RWPE2 (cell line): ENCODE data around the gene TMEM107.
"Not testable (repeated sequence)": the region's sequence is repeated elsewhere in the genome, so short reads cannot be mapped to it uniquely, and the experiment has no call there.

Source experiments
- ATAC-seq: fragments of 200-7000 bp; cut with Tn5 transposase; 3 replicates; pipeline ENCODE4 v1.9.1; 2021; ENCODE audit warnings: low read depth
- DNase-seq: peaks from one replicate; pipeline ENCODE4 v3.0.0-alpha.2; 2020; ENCODE audit warnings: low spot score
- H3K27ac ChIP-seq: fragments of 450-650 bp; 2 replicates; pipeline ENCODE4 v1.5.1; 2017; ENCODE audit warnings: mild to moderate bottlenecking; ENCODE audit not compliant: poor library complexity, severe bottlenecking
- H3K27me3 ChIP-seq: fragments of 250-450 bp; sonication (Bioruptor Pico); 2 replicates; pipeline ENCODE4 v1.5.1; 2021; ENCODE audit warnings: mild to moderate bottlenecking, moderate library complexity; ENCODE audit not compliant: insufficient read depth, poor library complexity, severe bottlenecking
- H3K36me3 ChIP-seq: fragments of 250-450 bp; sonication (Bioruptor Pico); 2 replicates; pipeline ENCODE4 v1.5.1; 2020; ENCODE audit warnings: low read depth, mild to moderate bottlenecking, moderate library complexity
- H3K4me1 ChIP-seq: fragments of 250-450 bp; sonication (Bioruptor Pico); 2 replicates; pipeline ENCODE4 v1.5.1; 2021; ENCODE audit warnings: mild to moderate bottlenecking, moderate library complexity; ENCODE audit not compliant: insufficient read depth, poor library complexity, severe bottlenecking
- H3K4me3 ChIP-seq: fragments of 250-450 bp; sonication (Bioruptor Pico); 2 replicates; pipeline ENCODE4 v1.5.1; 2021; ENCODE audit warnings: mild to moderate bottlenecking, moderate library complexity; ENCODE audit not compliant: severe bottlenecking
- H3K9me3 ChIP-seq: fragments of 250-450 bp; sonication (Bioruptor Pico); 2 replicates; pipeline ENCODE4 v1.5.1; 2021; ENCODE audit warnings: mild to moderate bottlenecking, moderate library complexity; ENCODE audit not compliant: severe bottlenecking
- TF ChIP-seq, protein P1 (sequence below): fragments of 450-650 bp; IDR thresholded peaks from one replicate; pipeline ENCODE4 v1.5.1; 2017; ENCODE audit warnings: mild to moderate bottlenecking, moderate library complexity; ENCODE audit not compliant: poor library complexity, severe bottlenecking

TMEM107 gene

GRCh38 chr17:8222380-8222629 lies 46.1 kb upstream of the TMEM107 start:
- Histone ChIP-seq H3K36me3 (peaks cover under 1% of the 10 kb centered on the region; the same call in 1 of the 2 replicates), H3K27me3 (no peaks in the 10 kb centered on the region), H3K9me3 (no peaks in the 10 kb centered on the region), H3K27ac (peak overlapping the region; percentile 88), H3K4me3 (peak overlapping the region; percentile 54), H3K4me1 (peaks cover 5% of the 10 kb centered on the region)
- TF ChIP-seq, protein P1, sequence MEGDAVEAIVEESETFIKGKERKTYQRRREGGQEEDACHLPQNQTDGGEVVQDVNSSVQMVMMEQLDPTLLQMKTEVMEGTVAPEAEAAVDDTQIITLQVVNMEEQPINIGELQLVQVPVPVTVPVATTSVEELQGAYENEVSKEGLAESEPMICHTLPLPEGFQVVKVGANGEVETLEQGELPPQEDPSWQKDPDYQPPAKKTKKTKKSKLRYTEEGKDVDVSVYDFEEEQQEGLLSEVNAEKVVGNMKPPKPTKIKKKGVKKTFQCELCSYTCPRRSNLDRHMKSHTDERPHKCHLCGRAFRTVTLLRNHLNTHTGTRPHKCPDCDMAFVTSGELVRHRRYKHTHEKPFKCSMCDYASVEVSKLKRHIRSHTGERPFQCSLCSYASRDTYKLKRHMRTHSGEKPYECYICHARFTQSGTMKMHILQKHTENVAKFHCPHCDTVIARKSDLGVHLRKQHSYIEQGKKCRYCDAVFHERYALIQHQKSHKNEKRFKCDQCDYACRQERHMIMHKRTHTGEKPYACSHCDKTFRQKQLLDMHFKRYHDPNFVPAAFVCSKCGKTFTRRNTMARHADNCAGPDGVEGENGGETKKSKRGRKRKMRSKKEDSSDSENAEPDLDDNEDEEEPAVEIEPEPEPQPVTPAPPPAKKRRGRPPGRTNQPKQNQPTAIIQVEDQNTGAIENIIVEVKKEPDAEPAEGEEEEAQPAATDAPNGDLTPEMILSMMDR, result no peak
- ATAC-seq (no peak), DNase-seq (no peak)

- H3K27ac ChIP-seq, result peak overlapping the region; percentile 88
- H3K36me3 ChIP-seq, result no peaks in the 10 kb centered on the region
- peaks cover 5% of the 10 kb centered on the region for H3K4me1 ChIP-seq
- ATAC-seq, result peak; percentile 26
- H3K4me3 ChIP-seq, result peak overlapping the region; percentile 54
- no peaks in the 10 kb centered on the region for H3K9me3 ChIP-seq
- TF ChIP-seq, protein P1, result no peak
- H3K27me3 ChIP-seq, result no peaks in the 10 kb centered on the region
- DNase-seq, result no peak
These were observed 45.6 kb upstream of the TMEM107 start for GRCh38 chr17:8221663-8222379.

- H3K9me3 ChIP-seq, result no peaks in the 10 kb centered on the region
- peak overlapping the region; percentile 54 for H3K4me3 ChIP-seq
- ATAC-seq, result peak; percentile 37
- H3K36me3 ChIP-seq, result no peaks in the 10 kb centered on the region
- DNase-seq, result peak; percentile 87
- TF ChIP-seq, protein P1, result peak; percentile 23
- peak overlapping the region; percentile 88 for H3K27ac ChIP-seq
- peaks cover 5% of the 10 kb centered on the region for H3K4me1 ChIP-seq
- no peaks in the 10 kb centered on the region for H3K27me3 ChIP-seq
These were observed 44.8 kb upstream of the TMEM107 start for GRCh38 chr17:8220783-8221662.

- not testable (repeated sequence) for H3K27ac ChIP-seq, H3K4me3 ChIP-seq, ATAC-seq, DNase-seq, H3K4me1 ChIP-seq, H3K9me3 ChIP-seq, H3K36me3 ChIP-seq, H3K27me3 ChIP-seq
These were observed 37.8 kb upstream of the TMEM107 start for GRCh38 chr17:8214000-8214399.

- H3K36me3 ChIP-seq, result peaks cover 24% of the 10 kb centered on the region
- H3K9me3 ChIP-seq, result no peaks in the 10 kb centered on the region
- H3K4me3 ChIP-seq, result no peak overlapping the region
- no peak for DNase-seq
- TF ChIP-seq, protein P1, result no peak
- H3K27me3 ChIP-seq, result no peaks in the 10 kb centered on the region
- no peak for ATAC-seq
- no peak overlapping the region for H3K27ac ChIP-seq
- H3K4me1 ChIP-seq, result peaks cover 14% of the 10 kb centered on the region
These were observed 36.4 kb upstream of the TMEM107 start for GRCh38 chr17:8212312-8213180.
